PFSK-1 (cell line): ENCODE measurements around the gene TRAM2.

Experiments
- REST ChIP-seq, 2 experiments: IDR thresholded peaks; 2 replicates each; pipeline versions ENCODE4 v1.6.1 to v1.8.0; 2011 to 2012; ENCODE audit warnings: low read depth in 2 of 2, low read length in 2 of 2, control low read depth in 1 of 2, inconsistent platforms in 1 of 2, mild to moderate bottlenecking in 1 of 2, moderate library complexity in 1 of 2; ENCODE audit not compliant: insufficient read depth in 1 of 2
- TAF1 ChIP-seq: IDR thresholded peaks from 2 replicates; pipeline ENCODE4 v1.6.1; 2012; ENCODE audit warnings: low read length, control low read depth, borderline replicate concordance; ENCODE audit not compliant: insufficient read depth

GRCh38 chr6:52595796-52596130 is 18.9 kb upstream of the TRAM2 start:
- no peak for TF ChIP-seq REST (IDR thresholded peaks at IDR 0.05; ENCODE audit: insufficient read depth in 1 of 2, low read depth in 2 of 2, low read length in 2 of 2)
- no peak for TF ChIP-seq TAF1
